Measurements from ENCODE around the gene ELP6. TPM values are rescaled to one million over a fixed set of nuclear protein-coding genes. Genes with fewer than 3 reads are reported as not detected.

The ELP6 gene
- 22.4 and 39.1 TPM in 2 replicates for total RNA-seq

GRCh38 chr3:47513125-47513929, at the start of gene ELP6:
TSS of gene ELP6 (minus strand) at chr3:47513712. CDS start at chr3:47513590, 122 bp downstream.

GRCh38 chr3:47475570-47476329, 37.8 kb downstream of the ELP6 start, which contains the start of gene SCAP:
TSS of gene SCAP (minus strand) at chr3:47475941. CDS start at chr3:47442993, 32,948 bp downstream.

Other genes starting within 250 kb of the ELP6 start
- gene KIF9, start 230.9 kb downstream of the ELP6 start, total RNA-seq = 6.0 and 8.0 TPM in 2 replicates
- 16.6 and 19.6 TPM in 2 replicates for gene KLHL18, start 230.8 kb downstream of the ELP6 start, total RNA-seq
- 21.5 and 31.6 TPM in 2 replicates for gene PTPN23, start 132.7 kb downstream of the ELP6 start, total RNA-seq
- gene SCAP, start 37.8 kb downstream of the ELP6 start, total RNA-seq = 64.5 and 87.8 TPM in 2 replicates
- gene CSPG5, start 65.2 kb upstream of the ELP6 start, total RNA-seq = 0.76 and 1.6 TPM in 2 replicates